ENCODE data around the gene CCR8.
"Not testable (repeated sequence)": the region's sequence is repeated elsewhere in the genome, so short reads cannot be mapped to it uniquely, and the experiment has no call there.

Gene CCR8

DNA sequence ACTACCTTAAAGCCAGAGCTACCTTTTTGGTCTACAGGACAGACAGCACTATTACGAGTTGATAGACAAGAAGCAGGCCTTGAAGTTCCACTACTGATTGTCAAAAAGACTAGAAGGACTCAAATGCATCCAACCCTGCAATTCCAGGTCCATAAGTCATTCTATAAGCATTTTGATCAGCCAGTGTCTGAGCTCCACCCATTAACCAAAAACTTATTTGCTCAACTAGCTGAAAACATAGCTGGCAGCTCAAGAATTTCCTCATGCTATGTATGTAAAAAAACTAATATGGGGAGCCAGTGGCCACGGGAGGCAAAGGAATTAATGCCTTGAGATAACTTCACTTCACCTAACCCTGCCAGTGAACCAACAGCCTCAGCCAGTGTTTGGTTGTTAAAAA lies 21.6 kb downstream of the CCR8 start:
- not testable (repeated sequence) for DNase-seq

DNA sequence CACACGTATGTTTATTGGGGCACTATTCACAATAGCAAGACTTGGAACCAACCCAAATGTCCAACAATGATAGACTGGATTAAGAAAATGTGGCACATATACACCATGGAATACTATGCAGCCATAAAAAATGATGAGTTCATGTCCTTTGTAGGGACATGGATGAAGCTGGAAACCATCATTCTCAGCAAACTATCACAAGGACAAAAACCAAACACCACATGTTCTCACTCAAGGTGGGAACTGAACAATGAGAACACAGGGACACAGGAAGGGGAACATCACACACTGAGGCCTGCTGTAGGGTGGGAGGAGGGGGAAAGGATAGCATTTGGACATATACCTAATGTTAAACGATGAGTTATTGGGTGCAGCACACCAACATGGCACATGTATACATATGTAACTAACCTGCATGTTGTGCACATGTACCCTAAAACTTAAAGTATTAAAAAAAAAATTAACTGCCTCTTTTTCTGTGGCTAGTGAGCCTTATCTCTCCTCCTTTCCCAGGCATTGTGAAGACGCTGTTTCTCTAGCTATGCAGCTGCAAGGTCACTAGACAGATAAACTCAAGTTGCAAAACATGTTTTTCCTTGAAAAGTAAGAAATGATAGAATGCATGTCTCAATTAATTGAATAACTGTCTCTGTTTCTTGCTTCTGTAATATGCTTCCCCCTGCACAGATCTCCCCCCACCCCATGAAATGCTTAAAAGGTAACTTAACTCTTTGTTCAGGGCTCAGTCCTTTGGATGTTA lies 23.8 kb downstream of the CCR8 start:
- DNase-seq = not testable (repeated sequence)

DNA sequence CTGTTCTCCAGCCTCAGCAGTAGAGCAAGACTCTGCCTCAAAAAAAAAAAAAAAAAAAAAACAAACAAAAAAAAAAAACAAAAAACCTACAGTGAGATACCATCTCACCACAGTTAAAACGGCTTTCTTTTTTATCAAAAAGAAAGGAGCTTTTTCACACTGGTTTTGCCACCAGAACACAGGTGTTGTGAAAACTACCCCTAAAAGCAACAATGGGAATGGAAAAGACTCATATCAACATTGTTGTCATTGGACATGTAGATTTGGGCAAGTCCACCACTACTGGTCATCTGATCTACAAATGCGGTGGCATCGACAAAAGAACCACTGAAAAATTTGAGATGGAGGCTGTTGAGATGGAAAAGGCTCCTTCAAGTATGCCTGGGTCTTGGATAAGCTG lies 28.8 kb downstream of the CCR8 start:
- no peak for DNase-seq

DNA sequence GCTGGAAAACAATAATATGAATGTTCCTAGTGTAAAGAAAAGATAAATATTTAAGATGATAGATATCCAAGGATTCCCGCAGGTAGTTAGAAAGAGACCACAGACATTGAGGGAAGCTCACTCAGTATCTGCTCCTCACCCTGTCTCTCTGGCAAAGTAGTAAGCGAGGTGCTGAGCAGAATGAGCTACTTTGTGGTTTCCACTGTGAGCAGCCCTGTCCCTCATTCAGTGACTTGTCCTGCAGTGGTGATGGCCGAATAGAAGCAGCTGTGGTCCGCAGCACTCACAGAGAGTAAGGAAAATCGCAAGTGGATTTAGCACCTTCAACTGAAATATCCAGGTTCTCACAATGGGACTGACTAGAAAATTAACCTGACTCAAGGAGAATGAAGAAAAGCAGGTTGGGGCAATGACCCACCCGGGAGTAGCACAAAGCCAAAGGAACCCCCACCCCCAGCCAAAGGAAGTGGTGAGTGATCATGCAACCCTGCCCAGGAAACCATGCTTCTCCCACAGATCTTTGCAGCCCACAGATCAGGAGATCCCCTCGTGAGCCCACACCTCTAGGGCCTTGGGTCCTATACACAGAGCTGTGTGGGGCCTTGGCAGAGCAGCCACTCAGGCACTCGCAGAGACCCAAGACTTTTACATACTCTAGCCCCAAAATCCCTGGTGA lies 31.9 kb downstream of the CCR8 start:
- DNase-seq = peak; percentile 22

DNA sequence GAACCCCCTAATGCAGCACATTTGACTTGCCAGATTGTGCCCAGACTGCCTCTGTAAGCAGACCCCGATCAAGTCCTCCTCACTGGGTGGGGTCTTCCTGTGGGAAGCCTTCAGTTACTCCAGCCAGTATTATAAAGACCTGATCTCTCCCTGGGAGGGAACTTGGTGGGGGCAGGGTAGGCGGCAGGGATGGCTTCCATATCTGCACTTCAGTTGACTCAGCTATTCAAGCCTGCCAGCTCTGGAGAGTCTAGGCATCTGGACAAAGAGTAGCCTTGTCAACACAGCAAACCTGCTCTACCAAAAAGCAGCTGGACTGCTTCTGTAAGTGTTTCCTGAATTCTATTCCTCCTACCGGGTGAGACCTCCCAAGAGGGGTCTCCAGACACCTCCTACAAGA lies 32.7 kb downstream of the CCR8 start:
- DNase-seq = no peak

DNA sequence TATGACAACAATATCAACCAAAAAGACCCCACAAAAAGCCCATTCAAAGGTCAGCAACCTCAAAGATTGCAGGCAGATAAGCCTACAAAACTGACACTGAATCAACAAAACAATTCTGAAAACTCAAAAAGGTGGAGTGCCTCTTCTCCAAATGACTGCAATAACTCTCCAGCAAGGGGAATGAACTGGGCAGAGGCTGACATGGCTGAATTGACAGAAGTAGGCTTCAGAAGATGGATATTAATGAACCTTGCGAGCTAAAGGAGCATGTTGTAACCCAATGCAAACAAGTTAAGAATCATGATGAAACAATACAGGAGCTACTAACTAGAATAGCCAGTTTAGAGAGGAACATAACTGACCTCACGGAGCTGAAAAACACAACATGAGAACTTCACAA lies 33.3 kb downstream of the CCR8 start:
- no peak for DNase-seq

DNA sequence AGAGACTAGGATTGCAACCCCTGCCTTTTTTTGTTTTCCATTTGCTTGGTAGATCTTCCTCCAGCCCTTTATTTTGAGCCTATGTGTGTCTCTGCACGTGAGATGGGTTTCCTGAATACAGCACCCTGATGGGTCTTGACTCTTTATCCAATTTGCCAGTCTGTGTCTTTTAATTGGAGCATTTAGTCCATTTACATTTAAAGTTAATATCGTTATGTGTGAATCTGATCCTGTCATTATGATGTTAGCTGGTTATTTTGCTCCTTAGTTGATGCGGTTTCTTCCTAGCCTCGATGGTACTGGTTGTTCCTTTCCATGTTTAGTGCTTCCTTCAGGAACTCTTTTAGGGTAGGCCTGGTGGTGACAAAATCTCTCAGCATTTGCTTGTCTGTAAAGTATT lies 40.9 kb downstream of the CCR8 start:
- DNase-seq = not testable (repeated sequence)

DNA sequence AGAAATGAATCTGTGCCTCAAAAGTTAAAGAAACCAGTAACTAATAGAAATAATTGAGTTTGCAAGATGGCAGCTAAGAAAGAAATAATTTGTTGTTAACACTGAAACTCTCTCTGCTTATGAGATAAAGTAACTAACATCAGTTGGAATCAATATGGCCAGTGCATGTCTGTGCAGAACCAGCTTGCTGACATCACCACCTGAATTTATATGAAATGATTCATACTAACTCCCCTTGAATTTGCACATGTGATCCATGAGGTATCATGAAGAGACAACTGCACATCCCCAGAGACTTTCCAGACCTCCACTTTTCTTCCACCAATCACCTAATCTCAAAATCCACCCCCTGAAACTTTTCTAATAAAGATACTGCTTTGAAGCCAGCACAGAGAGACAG lies 43.3 kb downstream of the CCR8 start:
- DNase-seq = no peak

DNA sequence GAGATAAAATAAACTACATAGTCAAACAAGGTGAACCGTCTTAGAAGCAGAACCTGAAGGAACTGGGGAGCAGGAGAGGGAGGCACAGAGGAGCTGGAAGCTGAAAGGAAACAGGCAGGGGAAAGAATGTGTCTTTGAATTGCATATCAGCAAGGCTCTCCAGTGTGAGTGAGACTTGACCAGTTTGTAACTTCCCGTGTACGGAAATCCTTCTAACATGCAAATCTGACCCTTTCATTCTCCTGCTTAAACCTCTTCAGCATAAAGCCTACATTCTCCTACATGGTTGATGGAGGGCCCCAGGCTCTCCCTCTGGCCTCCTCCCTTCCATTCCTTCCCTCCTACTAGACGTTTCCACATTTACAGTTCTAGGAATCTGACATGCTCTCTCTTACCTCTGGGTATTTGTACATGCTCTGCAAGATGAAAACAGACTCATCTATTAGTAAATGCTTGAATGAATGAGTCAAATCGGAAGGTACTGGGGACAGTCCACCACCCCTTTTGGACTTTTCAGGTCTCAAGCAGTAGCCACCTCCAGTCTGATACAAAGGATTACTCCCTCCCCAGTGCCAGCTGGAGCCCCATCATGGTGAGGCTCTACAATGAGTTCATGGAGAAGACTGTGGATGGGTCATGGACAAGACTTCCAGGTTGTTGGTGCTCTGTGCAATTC lies 47.6 kb downstream of the CCR8 start:
- DNase-seq = no peak

DNA sequence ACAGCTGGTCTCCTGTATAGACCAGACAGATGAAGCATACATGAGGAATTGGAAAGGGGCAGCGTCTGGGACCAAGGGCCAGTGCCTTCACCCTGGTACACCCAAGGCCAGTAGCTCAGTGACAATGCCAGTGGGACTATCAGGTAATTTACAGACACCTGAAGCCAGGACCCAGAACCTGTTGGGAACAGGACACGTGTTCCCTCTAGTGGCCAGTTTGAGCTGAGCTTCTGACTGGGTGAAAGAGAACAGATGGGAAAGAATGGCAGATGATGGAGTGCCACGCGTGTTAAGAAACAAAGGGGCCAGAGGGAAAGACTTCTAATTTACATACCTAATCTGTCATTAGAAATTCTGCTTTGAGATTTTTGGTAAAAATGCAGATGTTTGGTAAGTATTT lies 48.6 kb downstream of the CCR8 start:
- peak; percentile 31 for DNase-seq

DNA sequence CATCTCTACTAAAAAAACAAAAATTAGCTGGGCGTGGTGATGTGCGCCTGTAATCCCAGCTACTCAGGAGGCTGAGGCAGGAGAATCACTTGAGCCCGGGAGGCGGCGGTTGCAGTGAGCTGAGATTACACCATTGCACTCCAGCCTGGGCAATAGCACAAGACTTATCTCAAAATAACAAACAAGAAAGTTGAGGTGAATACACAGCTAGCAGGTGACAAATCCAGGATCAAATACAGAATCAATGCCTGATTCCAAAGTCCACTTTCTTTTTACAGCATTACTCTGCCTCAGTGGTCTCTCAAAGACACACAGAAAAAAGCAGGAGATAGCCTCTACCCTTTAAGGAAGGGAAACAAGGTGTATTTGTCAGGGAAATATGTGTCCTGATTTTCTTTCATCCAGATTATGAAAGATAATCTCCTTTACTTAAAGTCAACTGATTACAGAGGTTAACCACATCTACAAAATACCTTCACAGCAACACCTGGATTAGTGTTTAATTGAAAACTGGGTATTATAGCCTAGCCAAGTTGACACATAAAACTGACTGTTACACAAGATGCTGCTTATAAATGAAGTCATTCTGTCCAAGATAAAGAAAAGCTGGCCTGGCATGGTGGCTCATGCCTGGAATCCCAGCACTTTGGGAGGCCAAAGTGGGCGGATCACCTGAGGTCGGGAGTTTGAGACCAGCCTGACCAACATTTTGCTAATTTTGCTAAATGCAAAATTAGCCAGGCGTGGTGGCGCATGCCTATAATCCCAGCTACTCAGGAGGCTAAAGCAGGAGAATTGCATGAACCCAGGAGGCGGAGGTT lies 49.7 kb downstream of the CCR8 start:
- no peak for DNase-seq

DNA sequence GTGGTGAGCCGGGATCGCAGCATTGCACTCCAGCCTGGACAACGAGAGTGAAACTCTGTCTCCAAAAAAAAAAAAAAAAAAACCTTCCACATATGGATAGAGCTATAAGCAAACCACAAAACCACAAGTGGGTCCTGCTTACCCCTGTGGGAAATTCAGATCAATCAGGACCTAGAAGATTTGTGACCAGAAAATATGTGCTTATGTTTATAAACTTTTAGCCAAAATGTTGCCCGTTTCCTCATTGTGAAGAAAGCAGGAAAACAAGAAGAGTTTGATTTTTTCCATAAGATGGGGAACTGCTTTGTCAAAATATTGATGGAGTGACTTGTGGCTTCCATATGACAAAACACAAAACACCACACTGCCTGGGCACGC lies 50.3 kb downstream of the CCR8 start:
- DNase-seq = no peak

DNA sequence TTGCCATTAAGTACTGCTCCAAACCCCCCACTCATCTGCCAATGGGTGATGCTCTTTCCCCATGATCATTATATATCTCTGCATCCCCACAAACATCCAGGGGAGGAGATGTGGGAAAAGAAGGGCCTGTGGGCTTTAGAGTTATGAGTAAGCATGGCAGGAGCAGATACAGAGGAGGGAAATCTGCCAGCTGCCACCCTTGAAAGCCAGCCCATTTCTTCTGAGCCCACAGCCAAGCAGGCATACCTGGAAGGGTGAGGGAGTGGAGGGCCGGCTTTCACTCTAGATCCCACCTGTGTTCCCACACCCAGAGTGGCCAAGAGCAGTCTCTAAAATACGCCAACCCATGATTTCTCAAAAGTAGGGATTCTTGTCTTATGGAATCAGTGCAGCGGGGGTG lies 51.9 kb downstream of the CCR8 start:
- no peak for DNase-seq

Data from T-helper 9 cell (primary cell).